GM19043 (cell line): ENCODE measurements around the gene THSD4.
"Not testable (repeated sequence)": the region's sequence is repeated elsewhere in the genome, so short reads cannot be mapped to it uniquely, and the experiment has no call there.

ENCODE experiments used
- ATAC-seq: cut with Tn5 transposase; IDR thresholded peaks from one replicate; pipeline ENCODE4 v1.9.1; 2021; ENCODE audit warnings: low read depth; ENCODE audit not compliant: unreplicated experiment

THSD4 gene

GRCh38 chr15:71713191-71713809, 598.0 kb downstream of the THSD4 start:
- ATAC-seq, result no peak

- ATAC-seq, result no peak
Observed at GRCh38 chr15:71715914-71716313, 600.6 kb downstream of the THSD4 start.

DNA sequence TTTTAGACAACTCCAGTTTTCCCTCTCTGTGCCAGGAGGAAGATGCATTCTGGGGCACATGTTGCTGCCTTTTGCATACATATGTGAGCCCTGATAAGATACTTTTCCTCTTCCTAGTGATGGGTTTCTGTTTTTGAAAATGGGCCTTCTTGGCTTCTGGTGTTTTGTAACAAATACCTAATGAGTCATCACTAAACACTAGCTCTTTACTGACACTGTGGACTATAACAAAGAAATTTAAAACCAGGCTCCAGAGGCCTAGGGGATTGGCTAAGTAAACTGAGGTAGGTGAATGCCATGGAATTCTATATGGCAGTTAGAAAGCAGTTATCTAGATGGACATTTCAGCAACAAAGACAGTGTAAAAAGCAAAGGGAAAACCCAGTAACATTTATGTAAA, 601.7 kb downstream of the THSD4 start:
- ATAC-seq, result no peak

GRCh38 chr15:71718116-71718910, 603.0 kb downstream of the THSD4 start:
- ATAC-seq, result no peak

DNA sequence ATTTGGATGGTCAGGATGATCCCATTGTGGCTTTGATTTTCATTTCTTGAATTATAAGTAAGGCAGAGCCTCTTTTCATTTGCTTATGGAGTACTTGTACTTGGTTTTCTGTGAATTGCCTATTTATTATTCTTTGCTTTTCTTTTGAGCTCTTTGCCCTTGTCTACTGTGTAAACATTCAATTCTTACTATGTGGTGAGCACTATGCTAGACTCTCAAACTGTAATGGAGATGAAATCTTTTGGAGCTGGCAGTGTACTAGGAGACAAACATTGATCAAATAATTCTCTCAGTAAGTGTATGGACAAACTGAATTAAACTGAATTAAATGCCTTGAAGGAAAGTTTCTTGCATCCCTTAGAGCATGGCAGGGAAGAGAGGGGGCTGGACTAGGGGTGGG, 608.1 kb downstream of the THSD4 start:
- ATAC-seq, result no peak

GRCh38 chr15:71725207-71725955, 610.1 kb downstream of the THSD4 start:
- ATAC-seq, result not testable (repeated sequence)

- no peak for ATAC-seq
Observed at GRCh38 chr15:71728881-71729280, 613.6 kb downstream of the THSD4 start.

DNA sequence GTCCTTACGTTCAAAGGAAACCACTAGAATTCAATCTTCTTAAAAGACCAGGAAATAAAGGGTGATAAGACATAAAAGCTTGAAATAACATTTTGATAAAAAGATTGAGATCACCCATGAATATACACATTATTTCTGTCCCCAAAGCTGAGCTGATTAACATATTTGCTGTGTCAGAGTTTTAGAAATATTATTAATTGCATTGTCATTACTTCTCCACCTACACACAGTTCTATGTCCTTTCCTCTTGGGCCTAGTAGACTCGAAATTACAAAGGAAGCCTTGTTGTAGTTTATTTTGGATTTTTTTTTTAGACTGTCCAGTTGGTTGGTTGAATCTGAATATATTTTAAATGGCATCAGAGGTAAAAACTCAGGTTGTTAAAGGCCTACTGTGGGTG, 614.0 kb downstream of the THSD4 start:
- ATAC-seq, result no peak

DNA sequence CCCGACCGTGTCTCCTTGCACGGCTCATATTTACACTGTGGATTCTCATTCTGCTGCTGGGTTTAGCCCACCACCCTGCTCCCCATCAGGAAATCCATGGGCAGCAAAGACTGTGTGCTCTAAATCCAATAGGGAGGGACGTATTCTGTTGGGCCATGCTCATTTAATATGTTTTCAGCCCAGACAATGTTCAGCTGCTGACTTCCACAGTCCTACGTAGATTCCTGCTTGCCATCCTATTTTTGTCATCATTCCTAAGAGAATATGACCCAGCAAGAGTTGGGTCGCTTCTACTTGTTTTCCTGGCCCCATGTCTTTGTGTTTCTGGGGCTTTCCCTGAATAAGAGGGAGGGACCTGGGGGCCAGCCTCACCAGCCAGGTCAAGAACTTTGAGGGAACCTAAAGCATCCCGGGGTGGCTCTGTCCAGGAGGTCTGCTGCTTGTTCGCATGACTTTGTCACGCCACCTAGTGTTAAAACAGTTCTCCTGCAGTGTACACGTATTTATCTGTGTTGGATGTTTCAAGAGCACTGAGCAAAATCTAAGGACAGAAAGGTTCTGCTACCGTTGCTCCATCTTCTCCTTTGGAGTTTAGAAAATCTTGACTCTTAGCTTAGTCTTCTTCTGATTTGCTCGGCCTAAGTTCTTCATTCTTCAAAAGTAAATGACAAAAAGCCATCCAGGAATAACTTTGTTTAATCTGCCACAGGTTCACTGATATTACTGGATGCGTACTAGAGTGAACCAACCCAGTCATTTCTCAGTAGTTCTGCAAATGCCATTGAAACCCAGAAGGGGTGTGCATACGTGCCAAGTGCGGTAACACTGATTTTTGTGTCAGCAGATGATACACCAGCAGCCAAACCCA, 615.2 kb downstream of the THSD4 start:
- ATAC-seq, result no peak

DNA sequence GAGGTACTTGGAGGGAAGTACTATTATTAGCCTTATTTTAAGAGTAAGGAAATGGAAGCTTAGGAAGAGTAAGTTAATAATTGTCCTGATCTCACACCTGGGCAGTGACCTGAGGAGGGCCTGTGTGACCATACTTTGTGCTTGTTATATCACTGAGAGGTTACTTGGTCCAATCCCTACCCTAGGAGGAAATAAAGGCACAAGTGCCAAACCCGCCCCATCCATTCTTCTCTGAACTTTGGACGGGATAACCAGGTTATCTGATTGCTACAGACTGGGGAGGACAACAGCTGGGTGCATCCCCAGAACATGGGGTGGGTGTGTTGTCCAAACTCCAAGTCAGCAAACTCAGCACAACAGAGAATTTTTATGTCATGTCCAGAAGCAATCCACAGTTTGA, 617.4 kb downstream of the THSD4 start:
- no peak for ATAC-seq

GRCh38 chr15:71733122-71733521, 617.9 kb downstream of the THSD4 start:
- no peak for ATAC-seq

- ATAC-seq, result no peak
Observed at GRCh38 chr15:71734709-71735384, 619.6 kb downstream of the THSD4 start.

DNA sequence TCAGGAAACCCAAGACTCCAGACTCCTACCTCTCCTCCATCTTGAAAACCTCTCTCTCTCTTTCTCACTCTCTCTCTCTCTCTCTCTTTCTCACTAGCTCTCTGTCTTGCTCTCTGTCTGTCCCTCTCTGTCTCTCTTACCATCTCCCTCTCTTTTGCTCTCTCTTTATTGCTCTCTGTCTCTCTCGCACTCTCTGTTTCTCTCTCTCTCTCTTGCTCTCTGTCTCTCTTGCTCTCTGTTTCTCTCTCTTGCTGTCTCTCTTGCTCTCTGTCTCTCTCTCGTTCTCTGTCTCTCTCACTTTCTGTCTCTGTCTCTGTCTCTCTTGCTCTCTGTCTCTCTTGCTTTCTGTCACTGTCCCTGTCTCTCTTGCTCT, 620.1 kb downstream of the THSD4 start:
- ATAC-seq, result no peak

- ATAC-seq, result no peak
Observed at GRCh38 chr15:71736286-71736947, 621.1 kb downstream of the THSD4 start.

DNA sequence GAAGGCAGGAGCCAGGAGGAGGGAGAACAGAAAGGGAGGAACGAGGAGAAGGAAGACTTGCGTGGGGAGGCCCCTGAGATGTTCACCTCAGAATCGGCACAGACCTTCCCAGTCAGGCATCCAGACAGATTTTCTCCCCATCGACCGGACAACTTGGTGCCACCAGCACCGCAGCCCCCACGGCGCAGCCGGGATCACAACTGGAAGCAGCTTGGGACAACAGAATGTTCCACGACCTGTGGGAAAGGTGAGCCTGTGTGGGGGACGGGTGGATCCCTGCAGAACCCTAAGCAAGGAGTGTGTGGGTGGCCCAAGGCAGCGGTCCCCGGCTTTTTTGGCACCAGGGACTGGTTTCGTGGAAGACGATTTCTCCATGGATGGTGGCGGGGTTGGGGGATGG, 622.5 kb downstream of the THSD4 start:
- no peak for ATAC-seq

DNA sequence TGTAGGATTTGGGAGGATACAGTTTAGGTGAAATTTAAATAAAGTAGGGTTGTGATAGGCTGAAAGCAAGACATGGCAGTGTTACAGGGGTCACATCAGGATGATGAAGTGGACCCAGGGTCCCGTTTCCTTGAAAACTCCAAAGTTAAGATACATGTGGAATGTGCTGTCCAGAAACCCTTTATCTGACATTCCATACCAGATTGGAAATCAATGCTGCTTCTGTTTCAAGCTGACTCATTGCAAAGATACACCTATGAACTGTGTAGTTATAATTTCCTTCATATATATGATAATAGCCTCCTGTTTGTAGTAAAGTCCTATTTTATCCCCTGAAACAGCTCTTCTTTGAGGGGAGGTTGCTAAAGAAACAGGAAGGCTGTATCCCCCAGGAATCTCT, 624.1 kb downstream of the THSD4 start:
- ATAC-seq, result no peak

GRCh38 chr15:71742964-71743363, 627.7 kb downstream of the THSD4 start:
- no peak for ATAC-seq

GRCh38 chr15:71743861-71744382, 628.7 kb downstream of the THSD4 start:
- ATAC-seq, result no peak

DNA sequence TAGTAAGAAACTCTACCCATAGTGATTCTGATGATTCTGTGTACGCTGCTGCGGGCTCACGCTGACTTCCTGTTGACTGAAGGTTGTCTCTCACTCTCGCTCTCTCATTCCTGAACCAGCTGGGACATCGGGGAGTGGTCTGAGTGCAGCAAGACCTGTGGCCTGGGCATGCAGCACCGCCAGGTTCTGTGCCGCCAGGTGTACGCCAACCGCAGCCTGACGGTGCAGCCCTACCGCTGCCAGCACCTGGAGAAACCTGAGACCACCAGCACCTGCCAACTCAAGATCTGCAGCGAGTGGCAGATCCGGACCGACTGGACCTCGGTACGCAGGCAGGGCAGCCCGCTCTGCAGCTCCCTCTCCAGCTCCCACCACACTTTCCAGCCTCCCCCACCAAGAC, 631.4 kb downstream of the THSD4 start:
- no peak for ATAC-seq
